Panc1 (cell line): ENCODE results near the gene CFAP221.

Source experiments
- POLR2AphosphoS5 ChIP-seq: IDR thresholded peaks from 2 replicates; pipeline ENCODE4 v1.6.1; 2012; ENCODE audit warnings: mild to moderate bottlenecking, low read depth, low read length, moderate library complexity
- TCF7L2 ChIP-seq: IDR thresholded peaks from 2 replicates; pipeline ENCODE4 v1.6.1; 2011; ENCODE audit warnings: mild to moderate bottlenecking, low read depth, low read length, inconsistent platforms
- TF ChIP-seq, protein P1 (sequence below): fragments of 450-650 bp; IDR thresholded peaks from 2 replicates; pipeline ENCODE4 v1.5.1; 2017; ENCODE audit warnings: mild to moderate bottlenecking
- TF ChIP-seq, protein P2 (sequence below), 2 experiments: IDR thresholded peaks; 2 replicates each; pipeline ENCODE4 v1.6.1; 2011 to 2012; ENCODE audit warnings: low read depth in 2 of 2, control low read depth in 1 of 2, low read length in 1 of 2, mild to moderate bottlenecking in 1 of 2, moderate library complexity in 1 of 2; ENCODE audit not compliant: insufficient read depth in 1 of 2

DNA sequence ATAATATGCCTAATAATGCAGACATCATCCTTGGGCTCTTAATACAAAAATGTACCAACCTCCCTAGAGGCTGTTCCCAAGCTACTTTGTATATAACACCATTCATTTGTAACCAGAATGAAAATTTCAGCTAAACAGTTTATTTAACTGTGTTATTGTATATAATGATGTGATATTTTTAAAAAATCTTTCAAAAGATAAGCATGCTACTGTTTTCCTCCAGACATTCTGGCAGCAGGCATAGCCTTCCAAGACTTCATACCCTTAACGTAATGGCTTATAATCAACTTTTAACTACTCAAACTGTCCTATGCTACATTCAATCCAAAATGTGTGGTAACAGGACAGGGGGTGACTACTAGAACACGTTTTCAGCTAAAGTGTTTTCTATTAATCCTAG lies 21.2 kb downstream of the CFAP221 start:
- TF ChIP-seq, protein P1, sequence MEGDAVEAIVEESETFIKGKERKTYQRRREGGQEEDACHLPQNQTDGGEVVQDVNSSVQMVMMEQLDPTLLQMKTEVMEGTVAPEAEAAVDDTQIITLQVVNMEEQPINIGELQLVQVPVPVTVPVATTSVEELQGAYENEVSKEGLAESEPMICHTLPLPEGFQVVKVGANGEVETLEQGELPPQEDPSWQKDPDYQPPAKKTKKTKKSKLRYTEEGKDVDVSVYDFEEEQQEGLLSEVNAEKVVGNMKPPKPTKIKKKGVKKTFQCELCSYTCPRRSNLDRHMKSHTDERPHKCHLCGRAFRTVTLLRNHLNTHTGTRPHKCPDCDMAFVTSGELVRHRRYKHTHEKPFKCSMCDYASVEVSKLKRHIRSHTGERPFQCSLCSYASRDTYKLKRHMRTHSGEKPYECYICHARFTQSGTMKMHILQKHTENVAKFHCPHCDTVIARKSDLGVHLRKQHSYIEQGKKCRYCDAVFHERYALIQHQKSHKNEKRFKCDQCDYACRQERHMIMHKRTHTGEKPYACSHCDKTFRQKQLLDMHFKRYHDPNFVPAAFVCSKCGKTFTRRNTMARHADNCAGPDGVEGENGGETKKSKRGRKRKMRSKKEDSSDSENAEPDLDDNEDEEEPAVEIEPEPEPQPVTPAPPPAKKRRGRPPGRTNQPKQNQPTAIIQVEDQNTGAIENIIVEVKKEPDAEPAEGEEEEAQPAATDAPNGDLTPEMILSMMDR: no peak
- TF ChIP-seq, protein P2, sequence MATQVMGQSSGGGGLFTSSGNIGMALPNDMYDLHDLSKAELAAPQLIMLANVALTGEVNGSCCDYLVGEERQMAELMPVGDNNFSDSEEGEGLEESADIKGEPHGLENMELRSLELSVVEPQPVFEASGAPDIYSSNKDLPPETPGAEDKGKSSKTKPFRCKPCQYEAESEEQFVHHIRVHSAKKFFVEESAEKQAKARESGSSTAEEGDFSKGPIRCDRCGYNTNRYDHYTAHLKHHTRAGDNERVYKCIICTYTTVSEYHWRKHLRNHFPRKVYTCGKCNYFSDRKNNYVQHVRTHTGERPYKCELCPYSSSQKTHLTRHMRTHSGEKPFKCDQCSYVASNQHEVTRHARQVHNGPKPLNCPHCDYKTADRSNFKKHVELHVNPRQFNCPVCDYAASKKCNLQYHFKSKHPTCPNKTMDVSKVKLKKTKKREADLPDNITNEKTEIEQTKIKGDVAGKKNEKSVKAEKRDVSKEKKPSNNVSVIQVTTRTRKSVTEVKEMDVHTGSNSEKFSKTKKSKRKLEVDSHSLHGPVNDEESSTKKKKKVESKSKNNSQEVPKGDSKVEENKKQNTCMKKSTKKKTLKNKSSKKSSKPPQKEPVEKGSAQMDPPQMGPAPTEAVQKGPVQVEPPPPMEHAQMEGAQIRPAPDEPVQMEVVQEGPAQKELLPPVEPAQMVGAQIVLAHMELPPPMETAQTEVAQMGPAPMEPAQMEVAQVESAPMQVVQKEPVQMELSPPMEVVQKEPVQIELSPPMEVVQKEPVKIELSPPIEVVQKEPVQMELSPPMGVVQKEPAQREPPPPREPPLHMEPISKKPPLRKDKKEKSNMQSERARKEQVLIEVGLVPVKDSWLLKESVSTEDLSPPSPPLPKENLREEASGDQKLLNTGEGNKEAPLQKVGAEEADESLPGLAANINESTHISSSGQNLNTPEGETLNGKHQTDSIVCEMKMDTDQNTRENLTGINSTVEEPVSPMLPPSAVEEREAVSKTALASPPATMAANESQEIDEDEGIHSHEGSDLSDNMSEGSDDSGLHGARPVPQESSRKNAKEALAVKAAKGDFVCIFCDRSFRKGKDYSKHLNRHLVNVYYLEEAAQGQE (IDR thresholded peaks at IDR 0.05; ENCODE audit: insufficient read depth in 1 of 2, low read depth in 2 of 2, low read length in 1 of 2): no peak
- TF ChIP-seq POLR2AphosphoS5: no peak
- TF ChIP-seq TCF7L2: no peak
